Epithelial cell of esophagus (primary cell): ENCODE measurements around the gene TBC1D17.

Source experiments
- DNase-seq: peaks from one replicate; pipeline ENCODE4 v3.0.0; 2010; ENCODE audit warnings: low read depth
- H3K4me3 ChIP-seq: 2 replicates; pipeline ENCODE4 v1.5.1; 2011; ENCODE audit warnings: mild to moderate bottlenecking, low read length, control low read depth
- CTCF ChIP-seq: IDR thresholded peaks from 2 replicates; pipeline ENCODE4 v1.5.1; 2011; ENCODE audit warnings: low read depth, mild to moderate bottlenecking, low read length, control low read depth, inconsistent platforms; ENCODE audit not compliant: insufficient read depth; ENCODE audit errors: missing control alignments

The TBC1D17 gene

DNA sequence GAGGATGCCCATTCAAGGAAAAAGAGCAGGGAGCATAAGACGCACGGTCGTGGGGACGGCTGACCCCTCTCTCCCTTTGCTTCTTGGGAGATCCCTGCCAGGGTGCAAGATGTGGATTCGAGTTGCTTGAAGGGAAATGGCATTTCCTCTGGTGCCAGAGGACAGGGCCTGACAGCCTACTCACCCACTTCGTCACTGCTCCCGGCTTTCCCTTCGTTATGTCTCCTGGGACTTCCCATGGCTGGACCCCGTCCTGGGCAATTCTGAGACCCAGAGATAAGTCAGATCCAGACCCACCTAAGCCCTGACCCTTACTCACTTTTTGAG is 1.2 kb downstream of the TBC1D17 start:
- H3K4me3 ChIP-seq = peak overlapping the region; percentile 99
- no peak for DNase-seq
- TF ChIP-seq CTCF = no peak

- no peak overlapping the region for H3K4me3 ChIP-seq
- TF ChIP-seq CTCF = no peak
- DNase-seq = peak; percentile 21
Observed at GRCh38 chr19:49879243-49879963, 1.9 kb downstream of the TBC1D17 start.

DNA sequence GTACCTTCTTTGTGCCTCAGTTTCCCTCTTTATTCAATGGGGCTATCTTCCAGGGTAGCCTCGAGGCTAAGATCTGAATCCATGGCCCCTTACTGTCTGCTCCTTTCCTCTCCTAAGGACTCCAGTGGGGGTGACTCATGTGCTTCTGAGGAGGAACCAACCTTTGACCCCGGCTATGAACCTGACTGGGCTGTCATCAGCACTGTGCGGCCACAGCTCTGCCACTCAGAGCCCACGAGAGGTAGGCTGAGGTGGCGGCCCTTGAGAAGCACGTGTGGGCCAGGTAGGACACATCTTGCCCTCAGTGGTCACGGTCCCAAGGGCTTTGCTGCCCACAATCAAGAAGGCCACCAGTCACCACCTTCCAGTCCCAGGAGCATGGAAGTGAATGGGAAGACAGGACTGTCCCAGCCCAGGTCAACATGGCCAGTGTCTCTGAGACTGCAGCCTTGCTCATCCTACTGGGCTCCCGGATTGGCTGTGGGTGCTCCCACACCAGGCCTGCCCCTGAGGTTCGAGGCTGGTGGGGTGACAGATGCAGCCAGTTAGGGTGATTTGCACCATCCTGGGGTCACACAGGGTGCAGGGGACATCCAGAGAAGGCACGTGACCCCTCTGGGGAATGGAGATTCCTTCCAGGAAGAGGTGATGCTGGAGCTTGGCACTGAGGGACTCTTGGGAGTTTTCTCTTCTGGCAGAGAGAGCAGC is 2.8 kb downstream of the TBC1D17 start:
- DNase-seq = no peak
- no peak overlapping the region for H3K4me3 ChIP-seq
- TF ChIP-seq CTCF = no peak

DNA sequence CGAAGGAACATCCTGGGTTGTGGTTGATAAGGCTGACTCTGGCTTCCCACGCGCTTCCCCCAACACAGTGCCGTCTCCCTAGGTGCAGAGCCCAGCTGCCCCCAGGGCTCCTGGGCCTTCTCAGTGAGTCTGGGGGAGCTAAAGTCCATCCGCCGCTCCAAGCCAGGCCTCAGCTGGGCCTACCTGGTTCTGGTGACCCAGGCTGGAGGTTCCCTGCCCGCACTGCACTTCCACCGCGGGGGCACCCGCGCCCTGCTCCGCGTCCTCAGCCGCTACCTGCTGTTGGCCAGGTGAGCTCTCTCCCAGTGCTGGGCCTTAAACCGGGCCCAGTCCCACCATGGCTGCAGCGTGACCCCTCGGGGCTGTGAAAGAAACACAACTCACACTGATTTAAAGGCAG is 3.7 kb downstream of the TBC1D17 start:
- no peak for DNase-seq
- TF ChIP-seq CTCF = no peak
- H3K4me3 ChIP-seq = no peak overlapping the region

DNA sequence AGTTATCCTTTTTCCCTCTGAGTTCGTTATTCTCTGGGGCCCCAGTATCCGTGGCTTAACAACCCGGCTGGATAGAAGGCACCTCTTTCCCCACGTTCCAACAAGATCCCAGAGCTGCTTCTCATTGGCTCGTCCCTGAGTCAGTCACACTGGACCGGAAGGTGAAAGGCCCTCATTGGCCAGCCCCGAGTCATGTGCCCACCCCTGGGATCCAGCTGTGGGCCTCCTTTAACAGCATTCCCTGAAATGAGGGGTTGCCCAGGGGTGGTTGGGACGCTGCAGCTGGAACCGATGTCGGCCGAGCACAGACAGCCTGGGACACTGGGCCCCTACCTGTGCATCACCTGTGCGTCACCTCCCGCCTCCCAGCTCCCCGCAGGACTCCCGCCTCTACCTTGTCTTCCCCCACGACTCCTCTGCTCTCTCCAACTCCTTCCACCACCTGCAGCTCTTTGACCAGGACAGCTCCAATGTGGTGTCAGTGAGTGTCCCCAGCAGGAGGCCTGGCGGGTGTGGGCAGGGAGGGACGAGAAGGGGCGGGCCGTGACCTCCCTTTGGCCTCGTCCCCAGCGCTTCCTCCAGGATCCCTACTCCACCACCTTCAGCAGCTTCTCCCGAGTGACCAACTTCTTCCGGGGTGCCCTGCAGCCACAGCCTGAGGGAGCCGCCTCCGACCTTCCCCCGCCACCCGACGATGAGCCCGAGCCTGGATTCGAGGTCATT is 4.3 kb downstream of the TBC1D17 start:
- no peak for TF ChIP-seq CTCF
- no peak overlapping the region for H3K4me3 ChIP-seq
- DNase-seq = no peak

GRCh38 chr19:49882643-49883042 is 5.1 kb downstream of the TBC1D17 start:
- no peak for TF ChIP-seq CTCF
- no peak overlapping the region for H3K4me3 ChIP-seq
- no peak for DNase-seq
